ENCODE data around the gene LRRK1. TPM values are rescaled to one million over a fixed set of nuclear protein-coding genes. Genes with fewer than 3 reads are reported as not detected.

The LRRK1 gene
- total and polyA plus RNA-seq, 2 of the 13 experiments (the other 11 are each of a cell fraction or from before 2014, with no cell fraction given) = 0.13 to 1.2 TPM

DNA sequence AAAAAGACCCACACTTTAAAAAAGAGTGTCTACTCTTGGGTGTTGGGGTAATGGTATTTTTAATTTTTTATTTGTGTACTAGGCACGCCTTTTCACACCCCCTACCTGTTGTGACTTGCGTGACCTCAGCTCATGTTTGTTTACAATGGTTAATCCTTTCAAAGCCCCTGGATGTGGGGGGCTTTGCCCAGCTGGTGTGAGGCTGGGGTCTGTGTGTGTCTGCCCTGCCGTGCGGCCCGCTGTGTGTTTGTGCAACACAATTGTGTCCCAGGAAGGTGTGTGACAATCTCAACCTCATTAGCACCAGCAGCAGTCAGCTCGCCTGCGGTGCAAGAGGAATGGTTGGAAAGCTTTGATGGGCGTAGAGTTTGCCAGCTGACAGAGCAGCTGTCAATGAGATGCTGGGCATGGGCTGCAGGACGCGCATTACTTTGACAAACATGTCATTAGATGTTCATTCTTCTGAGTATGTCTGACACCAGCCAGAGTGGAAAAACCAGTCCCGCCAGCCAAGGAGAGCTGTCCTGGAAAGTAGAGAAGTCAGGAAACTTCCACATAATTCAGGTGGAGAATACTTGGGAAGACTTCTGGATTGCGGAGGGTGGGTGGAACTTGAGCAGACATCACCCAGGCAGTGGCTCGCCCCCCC lies 9.6 kb downstream of the LRRK1 start:
- H3K9me3 ChIP-seq (ENCODE audit: low read length) = no peaks in the 10 kb centered on the region
- DNase-seq (ENCODE audit: low spot score) (no peak), ATAC-seq (no peak), FAIRE-seq (no peak)
- ChIA-PET POLR2A (no interaction called here), CTCF (ENCODE audit: low intra/inter-chr PET ratio, low total read pairs) (no interaction called here)
- H2AFZ ChIP-seq (ENCODE audit: low read length) = no peak overlapping the region
- no peaks in the 10 kb centered on the region for H4K20me1 ChIP-seq (ENCODE audit: insufficient read depth, low read length)
- no peaks in the 10 kb centered on the region for H3K36me3 ChIP-seq (replicated peaks in 1 of 2; ENCODE audit: control insufficient read depth in 1 of 2, insufficient read depth in 2 of 2, low read length in 2 of 2)
- no peak overlapping the region for H3K4me3 ChIP-seq (replicated peaks in 1 of 3; ENCODE audit: insufficient read depth in 1 of 3, low read depth in 2 of 3, low read length in 3 of 3)
- no peak overlapping the region for H3K4me2 ChIP-seq (ENCODE audit: low read depth, low read length)
- intact Hi-C loops (cut with micrococcal nuclease; ENCODE audit: unreplicated experiment) = no loop called here
- WGBS (ENCODE audit: low lambda C conversion rate) = 34% methylated on average over 8 of the region's 13 CpGs
- peaks cover 0 to 54% of the 10 kb centered on the region in 2 experiments; a peak in 4 of 5 replicates for H3K27me3 ChIP-seq (ENCODE audit: control insufficient read depth in 1 of 2, insufficient read depth in 2 of 2, low read length in 2 of 2)
- H3K4me1 ChIP-seq (ENCODE audit: insufficient read depth, low read length) = no peaks in the 10 kb centered on the region
- no peaks in the 10 kb centered on the region for H3K79me2 ChIP-seq (ENCODE audit: insufficient read depth, low read length)
- in situ Hi-C loops (cut with HindIII; ENCODE audit: extremely low pct_ligation_motif_present, low pct_unique_long_range_greater_than_20kb) = no loop called here
- no peak for TF ChIP-seq ZNF17 (CRISPR knock-in tag; IDR thresholded peaks at IDR 0.05)
- H3K27ac ChIP-seq (ENCODE audit: extremely low read length, insufficient read depth, low read length) = no peak overlapping the region
- no TSS peak for BruUV-seq (replicated peaks)
- no peak overlapping the region for H3K9ac ChIP-seq (ENCODE audit: insufficient read depth, low read depth, low read length)

DNA sequence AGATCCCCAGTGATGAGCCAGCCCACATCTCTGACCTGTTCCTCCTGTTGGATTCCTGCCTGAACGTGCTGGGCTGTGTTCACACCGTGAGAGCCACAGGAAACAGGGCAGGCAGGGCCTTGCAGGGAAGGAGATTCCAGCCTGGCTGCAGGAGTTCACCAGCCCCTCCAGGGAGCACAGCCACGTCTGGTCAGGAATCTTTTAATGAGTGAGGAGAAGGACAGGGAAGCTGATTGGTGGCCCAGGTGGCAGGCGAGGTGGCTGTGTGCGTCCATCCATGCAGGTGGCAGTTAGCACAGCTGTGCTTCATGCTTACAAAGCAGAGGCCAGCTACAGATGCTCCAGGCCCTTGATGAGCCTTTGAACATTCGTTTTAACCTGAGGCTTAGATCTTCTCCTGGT lies 10.5 kb downstream of the LRRK1 start:
- ATAC-seq = no peak
- no peak for DNase-seq (ENCODE audit: low spot score)
- Histone ChIP-seq H2AFZ (ENCODE audit: low read length) (no peak overlapping the region), H3K4me2 (ENCODE audit: low read depth, low read length) (no peak overlapping the region), H3K9me3 (ENCODE audit: low read length) (no peaks in the 10 kb centered on the region), H3K79me2 (ENCODE audit: insufficient read depth, low read length) (no peaks in the 10 kb centered on the region), H3K4me1 (ENCODE audit: insufficient read depth, low read length) (no peaks in the 10 kb centered on the region), H3K27me3 (ENCODE audit: control insufficient read depth in 1 of 2, insufficient read depth in 2 of 2, low read length in 2 of 2) (peaks cover 0 to 45% of the 10 kb centered on the region in 2 experiments; a peak in 4 of 5 replicates), H3K27ac (ENCODE audit: extremely low read length, insufficient read depth, low read length) (no peak overlapping the region), H3K9ac (ENCODE audit: insufficient read depth, low read depth, low read length) (no peak overlapping the region), H3K36me3 (replicated peaks in 1 of 2; ENCODE audit: control insufficient read depth in 1 of 2, insufficient read depth in 2 of 2, low read length in 2 of 2) (no peaks in the 10 kb centered on the region), H3K4me3 (replicated peaks in 1 of 3; ENCODE audit: insufficient read depth in 1 of 3, low read depth in 2 of 3, low read length in 3 of 3) (no peak overlapping the region), H4K20me1 (ENCODE audit: insufficient read depth, low read length) (no peaks in the 10 kb centered on the region)
- TF ChIP-seq, protein P1, sequence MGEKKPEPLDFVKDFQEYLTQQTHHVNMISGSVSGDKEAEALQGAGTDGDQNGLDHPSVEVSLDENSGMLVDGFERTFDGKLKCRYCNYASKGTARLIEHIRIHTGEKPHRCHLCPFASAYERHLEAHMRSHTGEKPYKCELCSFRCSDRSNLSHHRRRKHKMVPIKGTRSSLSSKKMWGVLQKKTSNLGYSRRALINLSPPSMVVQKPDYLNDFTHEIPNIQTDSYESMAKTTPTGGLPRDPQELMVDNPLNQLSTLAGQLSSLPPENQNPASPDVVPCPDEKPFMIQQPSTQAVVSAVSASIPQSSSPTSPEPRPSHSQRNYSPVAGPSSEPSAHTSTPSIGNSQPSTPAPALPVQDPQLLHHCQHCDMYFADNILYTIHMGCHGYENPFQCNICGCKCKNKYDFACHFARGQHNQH (CRISPR knock-in tag; IDR thresholded peaks at IDR 0.05) = no peak
- TF ChIP-seq RNF2 (conservative IDR thresholded peaks at IDR 0.05; ENCODE audit: low read depth) (no peak), ERF (CRISPR knock-in tag; IDR thresholded peaks at IDR 0.05) (no peak), ZSCAN25 (CRISPR knock-in tag; IDR thresholded peaks at IDR 0.05) (no peak), PRPF4 (IDR thresholded peaks at IDR 0.05; ENCODE audit: low read depth, low read length, poor library complexity, severe bottlenecking) (no peak), HES4 (CRISPR knock-in tag; IDR thresholded peaks at IDR 0.05; ENCODE audit: borderline replicate concordance) (no peak), PHF8 (CRISPR knock-in tag; IDR thresholded peaks at IDR 0.05) (no peak), KDM3A (CRISPR knock-in tag; IDR thresholded peaks at IDR 0.05; ENCODE audit: low read depth) (no peak), NCOA1 (CRISPR knock-in tag; IDR thresholded peaks at IDR 0.05) (no peak)
- TF ChIP-seq, protein P2, sequence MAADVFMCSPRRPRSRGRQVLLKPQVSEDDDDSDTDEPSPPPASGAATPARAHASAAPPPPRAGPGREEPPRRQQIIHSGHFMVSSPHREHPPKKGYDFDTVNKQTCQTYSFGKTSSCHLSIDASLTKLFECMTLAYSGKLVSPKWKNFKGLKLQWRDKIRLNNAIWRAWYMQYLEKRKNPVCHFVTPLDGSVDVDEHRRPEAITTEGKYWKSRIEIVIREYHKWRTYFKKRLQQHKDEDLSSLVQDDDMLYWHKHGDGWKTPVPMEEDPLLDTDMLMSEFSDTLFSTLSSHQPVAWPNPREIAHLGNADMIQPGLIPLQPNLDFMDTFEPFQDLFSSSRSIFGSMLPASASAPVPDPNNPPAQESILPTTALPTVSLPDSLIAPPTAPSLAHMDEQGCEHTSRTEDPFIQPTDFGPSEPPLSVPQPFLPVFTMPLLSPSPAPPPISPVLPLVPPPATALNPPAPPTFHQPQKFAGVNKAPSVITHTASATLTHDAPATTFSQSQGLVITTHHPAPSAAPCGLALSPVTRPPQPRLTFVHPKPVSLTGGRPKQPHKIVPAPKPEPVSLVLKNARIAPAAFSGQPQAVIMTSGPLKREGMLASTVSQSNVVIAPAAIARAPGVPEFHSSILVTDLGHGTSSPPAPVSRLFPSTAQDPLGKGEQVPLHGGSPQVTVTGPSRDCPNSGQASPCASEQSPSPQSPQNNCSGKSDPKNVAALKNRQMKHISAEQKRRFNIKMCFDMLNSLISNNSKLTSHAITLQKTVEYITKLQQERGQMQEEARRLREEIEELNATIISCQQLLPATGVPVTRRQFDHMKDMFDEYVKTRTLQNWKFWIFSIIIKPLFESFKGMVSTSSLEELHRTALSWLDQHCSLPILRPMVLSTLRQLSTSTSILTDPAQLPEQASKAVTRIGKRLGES (CRISPR knock-in tag; IDR thresholded peaks at IDR 0.05; ENCODE audit: borderline replicate concordance) = no peak
- ChIA-PET CTCF (ENCODE audit: low intra/inter-chr PET ratio, low total read pairs) (no interaction called here), POLR2A (no interaction called here)
- in situ Hi-C loops (cut with HindIII; ENCODE audit: extremely low pct_ligation_motif_present, low pct_unique_long_range_greater_than_20kb) = no loop called here
- WGBS (ENCODE audit: low lambda C conversion rate) = 19% methylated on average over 3 of the region's 6 CpGs
- FAIRE-seq = no peak
- BruUV-seq (replicated peaks) = no TSS peak
- intact Hi-C loops (cut with micrococcal nuclease; ENCODE audit: unreplicated experiment) = no loop called here
